ENCODE data around the gene OLFM2.

Gene OLFM2

GRCh38 chr19:9912551-9913236 is 23.6 kb downstream of the OLFM2 start:
- Histone ChIP-seq H3K27ac (ENCODE audit: low read depth, low read length) (no peak overlapping the region), H3K36me3 (ENCODE audit: control insufficient read depth in 5 of 5, insufficient read depth in 5 of 5, low read length in 5 of 5) (no peaks in the 10 kb centered on the region)

GRCh38 chr19:9911524-9912185 is 24.7 kb downstream of the OLFM2 start:
- Histone ChIP-seq H3K4me1 (ENCODE audit: control insufficient read depth in 5 of 5, insufficient read depth in 5 of 5, low read length in 5 of 5) (peaks cover 0 to 26% (median 18%) of the 10 kb centered on the region in 5 donors), H3K27ac (ENCODE audit: low read depth, low read length) (no peak overlapping the region), H3K9ac (ENCODE audit: low read length in 5 of 5) (no peak overlapping the region), H3K9me3 (ENCODE audit: control insufficient read depth in 5 of 5, low read length in 5 of 5) (no peaks in the 10 kb centered on the region), H3K36me3 (ENCODE audit: control insufficient read depth in 5 of 5, insufficient read depth in 5 of 5, low read length in 5 of 5) (no peaks in the 10 kb centered on the region), H3K27me3 (ENCODE audit: control insufficient read depth in 5 of 5, insufficient read depth in 4 of 5, low read length in 5 of 5) (no peaks in the 10 kb centered on the region), H3K4me3 (ENCODE audit: low read depth in 1 of 5, low read length in 5 of 5) (no peak overlapping the region)

More at GRCh38 chr19:9912551-9913236, 23.6 kb downstream of the OLFM2 start:
- Histone ChIP-seq H3K9me3 (ENCODE audit: control insufficient read depth in 5 of 5, low read length in 5 of 5) (no peaks in the 10 kb centered on the region), H3K4me1 (ENCODE audit: control insufficient read depth in 5 of 5, insufficient read depth in 5 of 5, low read length in 5 of 5) (peaks cover 0 to 33% (median 24%) of the 10 kb centered on the region in 5 donors), H3K4me3 (ENCODE audit: low read depth in 1 of 5, low read length in 5 of 5) (peak overlapping the region in 4 of 5 donors; percentile 32 to 61 (median 56)), H3K27me3 (ENCODE audit: control insufficient read depth in 5 of 5, insufficient read depth in 4 of 5, low read length in 5 of 5) (no peaks in the 10 kb centered on the region), H3K9ac (ENCODE audit: low read length in 5 of 5) (peak overlapping the region in 2 of 5 donors; percentile 4 to 21)

DNA sequence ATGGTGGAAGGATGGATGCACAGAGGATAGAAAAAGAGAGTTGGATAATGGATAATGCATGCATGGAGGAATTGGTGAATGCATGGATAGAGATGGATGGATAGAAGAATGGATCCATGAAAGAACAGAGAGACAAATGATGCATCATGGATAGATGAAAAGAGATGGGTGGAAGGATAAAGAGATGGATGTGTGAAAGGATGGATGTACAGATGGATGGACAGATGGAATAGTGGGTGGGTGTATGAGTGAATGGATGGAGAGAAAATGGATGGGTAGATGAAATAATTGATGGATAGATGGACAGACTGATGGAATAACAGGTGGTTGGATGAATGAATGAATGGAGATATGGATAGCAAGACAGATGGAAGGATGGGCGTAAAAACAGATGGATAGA is 25.7 kb downstream of the OLFM2 start:
- Histone ChIP-seq H3K27ac (ENCODE audit: low read depth, low read length) (no peak overlapping the region), H3K4me3 (ENCODE audit: low read depth in 1 of 5, low read length in 5 of 5) (no peak overlapping the region), H3K36me3 (ENCODE audit: control insufficient read depth in 5 of 5, insufficient read depth in 5 of 5, low read length in 5 of 5) (no peaks in the 10 kb centered on the region), H3K27me3 (ENCODE audit: control insufficient read depth in 5 of 5, insufficient read depth in 4 of 5, low read length in 5 of 5) (no peaks in the 10 kb centered on the region), H3K9me3 (ENCODE audit: control insufficient read depth in 5 of 5, low read length in 5 of 5) (no peaks in the 10 kb centered on the region), H3K4me1 (ENCODE audit: control insufficient read depth in 5 of 5, insufficient read depth in 5 of 5, low read length in 5 of 5) (peaks cover 0 to 30% (median 18%) of the 10 kb centered on the region in 5 donors), H3K9ac (ENCODE audit: low read length in 5 of 5) (no peak overlapping the region)

GRCh38 chr19:9909251-9909650 is 27.1 kb downstream of the OLFM2 start:
- no peaks in the 10 kb centered on the region for H3K9me3 ChIP-seq (ENCODE audit: control insufficient read depth in 5 of 5, low read length in 5 of 5)
- H3K27me3 ChIP-seq (ENCODE audit: control insufficient read depth in 5 of 5, insufficient read depth in 4 of 5, low read length in 5 of 5): no peaks in the 10 kb centered on the region
- no peak overlapping the region for H3K9ac ChIP-seq (ENCODE audit: low read length in 5 of 5)
- no peak overlapping the region for H3K4me3 ChIP-seq (ENCODE audit: low read depth in 1 of 5, low read length in 5 of 5)
- H3K27ac ChIP-seq (ENCODE audit: low read depth, low read length): no peak overlapping the region
- peaks cover 0 to 23% (median 12%) of the 10 kb centered on the region in 5 donors for H3K4me1 ChIP-seq (ENCODE audit: control insufficient read depth in 5 of 5, insufficient read depth in 5 of 5, low read length in 5 of 5)
- H3K36me3 ChIP-seq (ENCODE audit: control insufficient read depth in 5 of 5, insufficient read depth in 5 of 5, low read length in 5 of 5): no peaks in the 10 kb centered on the region

GRCh38 chr19:9906475-9907087 is 29.7 kb downstream of the OLFM2 start:
- H3K4me1 ChIP-seq (ENCODE audit: control insufficient read depth in 5 of 5, insufficient read depth in 5 of 5, low read length in 5 of 5): peaks cover 0 to 7% (median 0%) of the 10 kb centered on the region in 5 donors
- no peaks in the 10 kb centered on the region for H3K27me3 ChIP-seq (ENCODE audit: control insufficient read depth in 5 of 5, insufficient read depth in 4 of 5, low read length in 5 of 5)
- H3K9me3 ChIP-seq (ENCODE audit: control insufficient read depth in 5 of 5, low read length in 5 of 5): no peaks in the 10 kb centered on the region
- no peak overlapping the region for H3K27ac ChIP-seq (ENCODE audit: low read depth, low read length)
- peaks cover 0 to 2% (median 0%) of the 10 kb centered on the region in 5 donors for H3K36me3 ChIP-seq (ENCODE audit: control insufficient read depth in 5 of 5, insufficient read depth in 5 of 5, low read length in 5 of 5)
- no peak overlapping the region for H3K4me3 ChIP-seq (ENCODE audit: low read depth in 1 of 5, low read length in 5 of 5)
- no peak overlapping the region for H3K9ac ChIP-seq (ENCODE audit: low read length in 5 of 5)

GRCh38 chr19:9903336-9903735 is 33.0 kb downstream of the OLFM2 start:
- Histone ChIP-seq H3K36me3 (ENCODE audit: control insufficient read depth in 5 of 5, insufficient read depth in 5 of 5, low read length in 5 of 5) (peaks cover 0 to 5% (median 0%) of the 10 kb centered on the region in 5 donors), H3K9ac (ENCODE audit: low read length in 5 of 5) (no peak overlapping the region), H3K4me3 (ENCODE audit: low read depth in 1 of 5, low read length in 5 of 5) (no peak overlapping the region), H3K27ac (ENCODE audit: low read depth, low read length) (no peak overlapping the region), H3K4me1 (ENCODE audit: control insufficient read depth in 5 of 5, insufficient read depth in 5 of 5, low read length in 5 of 5) (peaks cover 0 to 7% (median 0%) of the 10 kb centered on the region in 5 donors), H3K9me3 (ENCODE audit: control insufficient read depth in 5 of 5, low read length in 5 of 5) (no peaks in the 10 kb centered on the region), H3K27me3 (ENCODE audit: control insufficient read depth in 5 of 5, insufficient read depth in 4 of 5, low read length in 5 of 5) (no peaks in the 10 kb centered on the region)

DNA sequence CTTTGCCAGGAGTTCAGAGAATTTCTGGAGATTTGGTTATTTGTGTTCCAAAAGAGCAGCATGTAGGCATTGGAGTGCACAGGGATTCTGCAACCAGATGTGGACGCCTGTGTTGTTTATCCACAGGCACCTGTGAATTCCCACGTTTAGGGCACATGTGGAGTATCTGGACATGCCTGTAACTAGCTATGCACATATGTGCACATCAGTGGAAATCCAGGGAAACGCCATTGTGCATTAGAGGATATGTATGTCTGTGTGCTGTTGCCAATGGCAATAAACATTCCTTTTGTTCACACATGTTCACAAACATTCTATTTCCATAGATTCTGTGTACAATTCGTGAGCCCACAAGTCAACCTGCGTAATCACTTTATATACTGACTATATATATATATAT is 34.7 kb downstream of the OLFM2 start:
- Histone ChIP-seq H3K27ac (ENCODE audit: low read depth, low read length) (no peak overlapping the region), H3K36me3 (ENCODE audit: control insufficient read depth in 5 of 5, insufficient read depth in 5 of 5, low read length in 5 of 5) (peaks cover 0 to 5% (median 0%) of the 10 kb centered on the region in 5 donors), H3K9me3 (ENCODE audit: control insufficient read depth in 5 of 5, low read length in 5 of 5) (no peaks in the 10 kb centered on the region), H3K4me1 (ENCODE audit: control insufficient read depth in 5 of 5, insufficient read depth in 5 of 5, low read length in 5 of 5) (peaks cover 0 to 4% (median 0%) of the 10 kb centered on the region in 5 donors), H3K9ac (ENCODE audit: low read length in 5 of 5) (no peak overlapping the region), H3K4me3 (ENCODE audit: low read depth in 1 of 5, low read length in 5 of 5) (no peak overlapping the region), H3K27me3 (ENCODE audit: control insufficient read depth in 5 of 5, insufficient read depth in 4 of 5, low read length in 5 of 5) (no peaks in the 10 kb centered on the region)

DNA sequence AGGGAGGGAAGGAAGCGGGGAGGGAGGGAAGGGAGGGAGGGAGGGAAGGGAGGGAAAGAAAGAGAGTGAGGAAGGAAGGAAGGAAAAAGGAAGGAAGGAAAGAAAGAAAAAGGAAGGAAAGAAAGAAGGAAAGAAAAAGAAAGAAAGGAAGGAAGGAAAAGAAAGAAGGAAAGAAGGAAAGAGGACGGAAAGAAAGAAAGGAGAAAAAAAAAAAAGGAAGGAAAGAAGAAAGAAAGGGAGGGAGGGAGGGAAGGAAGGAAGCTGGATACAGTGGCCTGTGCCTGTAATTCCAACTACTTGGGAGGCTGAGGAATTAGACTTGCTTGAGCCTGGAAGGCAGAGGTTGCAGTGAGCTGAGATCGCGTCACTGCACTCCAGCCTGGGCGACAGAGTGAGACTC is 35.3 kb downstream of the OLFM2 start:
- Histone ChIP-seq H3K4me3 (ENCODE audit: low read depth in 1 of 5, low read length in 5 of 5) (no peak overlapping the region), H3K4me1 (ENCODE audit: control insufficient read depth in 5 of 5, insufficient read depth in 5 of 5, low read length in 5 of 5) (no peaks in the 10 kb centered on the region), H3K27ac (ENCODE audit: low read depth, low read length) (no peak overlapping the region), H3K36me3 (ENCODE audit: control insufficient read depth in 5 of 5, insufficient read depth in 5 of 5, low read length in 5 of 5) (peaks cover 0 to 5% (median 0%) of the 10 kb centered on the region in 5 donors), H3K9ac (ENCODE audit: low read length in 5 of 5) (no peak overlapping the region), H3K9me3 (ENCODE audit: control insufficient read depth in 5 of 5, low read length in 5 of 5) (no peaks in the 10 kb centered on the region), H3K27me3 (ENCODE audit: control insufficient read depth in 5 of 5, insufficient read depth in 4 of 5, low read length in 5 of 5) (no peaks in the 10 kb centered on the region)

GRCh38 chr19:9891609-9892373 is 44.5 kb downstream of the OLFM2 start:
- Histone ChIP-seq H3K27ac (ENCODE audit: low read depth, low read length) (no peak overlapping the region), H3K27me3 (ENCODE audit: control insufficient read depth in 5 of 5, insufficient read depth in 4 of 5, low read length in 5 of 5) (no peaks in the 10 kb centered on the region), H3K9me3 (ENCODE audit: control insufficient read depth in 5 of 5, low read length in 5 of 5) (peaks cover 0 to 4% (median 0%) of the 10 kb centered on the region in 5 donors), H3K9ac (ENCODE audit: low read length in 5 of 5) (no peak overlapping the region), H3K36me3 (ENCODE audit: control insufficient read depth in 5 of 5, insufficient read depth in 5 of 5, low read length in 5 of 5) (no peaks in the 10 kb centered on the region), H3K4me3 (ENCODE audit: low read depth in 1 of 5, low read length in 5 of 5) (peak overlapping the region in 2 of 5 donors; percentile 4 to 29), H3K4me1 (ENCODE audit: control insufficient read depth in 5 of 5, insufficient read depth in 5 of 5, low read length in 5 of 5) (peaks cover 0 to 6% (median 0%) of the 10 kb centered on the region in 5 donors)
